Suprapubic skin (tissue), 4 donors: ENCODE data around the gene BTF3. TPM values are rescaled to one million over a fixed set of nuclear protein-coding genes. Genes with fewer than 3 reads are reported as not detected.
"Not testable (repeated sequence)": the region's sequence is repeated elsewhere in the genome, so short reads cannot be mapped to it uniquely, and the experiment has no call there.

Experiments
- DNase-seq, 2 donors: peaks; one replicate each; pipeline ENCODE4 v3.0.0-alpha.2; 2019; ENCODE audit warnings: low spot score in 2 of 2
- H3K27ac ChIP-seq: fragments of 200-600 bp; sonication (generic); one replicate; pipeline ENCODE4 v1.5.1; 2019
- H3K27me3 ChIP-seq: fragments of 200-600 bp; sonication (generic); one replicate; pipeline ENCODE4 v1.5.1; 2019
- H3K36me3 ChIP-seq: fragments of 200-600 bp; sonication (generic); one replicate; pipeline ENCODE4 v1.5.1; 2019
- H3K4me1 ChIP-seq: fragments of 200-600 bp; sonication (generic); one replicate; pipeline ENCODE4 v1.5.1; 2019
- H3K4me3 ChIP-seq: fragments of 200-600 bp; sonication (generic); one replicate; pipeline ENCODE4 v1.5.1; 2019; ENCODE audit warnings: mild to moderate bottlenecking
- H3K9me3 ChIP-seq: fragments of 200-600 bp; sonication (generic); one replicate; pipeline ENCODE4 v1.5.1; 2019
- EP300 ChIP-seq: sonication (generic); formaldehyde crosslinking; IDR thresholded peaks from one replicate; pipeline ENCODE4 v1.6.1; 2017; ENCODE audit warnings: antibody characterized with exemption
- POLR2A ChIP-seq, 2 donors: fragments of 450-650 bp; IDR thresholded peaks; one replicate each; pipeline ENCODE4 v1.6.1; 2017; ENCODE audit warnings: antibody characterized with exemption in 2 of 2, mild to moderate bottlenecking in 2 of 2, moderate library complexity in 2 of 2
- POLR2AphosphoS5 ChIP-seq, 3 donors: sonication (generic); formaldehyde crosslinking; IDR thresholded peaks; one replicate each; pipeline ENCODE4 v1.6.1; 2017; ENCODE audit warnings: antibody characterized with exemption in 3 of 3
- WGBS: methylation state at CpG from one replicate; pipeline ENCODE4 v1.1.5; 2018; 5-methylcytosine and 5-hydroxymethylcytosine counted together
- total RNA-seq, 4 donors: library from RNA; depleted of rRNA; stranded (reverse); fragments of >200 nt; gene quantifications; one replicate each; pipeline ENCODE4 v1.1.0, GENCODE V29; 2016
- TF ChIP-seq, protein P1 (sequence below), 2 donors: fragments of 200-600 bp in 1 of 2; fragments of 450-650 bp in 1 of 2; sonication (generic) in 1 of 2; IDR thresholded peaks; one replicate each; pipeline ENCODE4 v1.5.1; 2016 to 2019; ENCODE audit warnings: antibody characterized with exemption in 2 of 2, mild to moderate bottlenecking in 1 of 2, moderate library complexity in 1 of 2

Gene BTF3
- total RNA-seq, 4 donors from 2014 or later: 473 to 851 (median 620) TPM

DNA sequence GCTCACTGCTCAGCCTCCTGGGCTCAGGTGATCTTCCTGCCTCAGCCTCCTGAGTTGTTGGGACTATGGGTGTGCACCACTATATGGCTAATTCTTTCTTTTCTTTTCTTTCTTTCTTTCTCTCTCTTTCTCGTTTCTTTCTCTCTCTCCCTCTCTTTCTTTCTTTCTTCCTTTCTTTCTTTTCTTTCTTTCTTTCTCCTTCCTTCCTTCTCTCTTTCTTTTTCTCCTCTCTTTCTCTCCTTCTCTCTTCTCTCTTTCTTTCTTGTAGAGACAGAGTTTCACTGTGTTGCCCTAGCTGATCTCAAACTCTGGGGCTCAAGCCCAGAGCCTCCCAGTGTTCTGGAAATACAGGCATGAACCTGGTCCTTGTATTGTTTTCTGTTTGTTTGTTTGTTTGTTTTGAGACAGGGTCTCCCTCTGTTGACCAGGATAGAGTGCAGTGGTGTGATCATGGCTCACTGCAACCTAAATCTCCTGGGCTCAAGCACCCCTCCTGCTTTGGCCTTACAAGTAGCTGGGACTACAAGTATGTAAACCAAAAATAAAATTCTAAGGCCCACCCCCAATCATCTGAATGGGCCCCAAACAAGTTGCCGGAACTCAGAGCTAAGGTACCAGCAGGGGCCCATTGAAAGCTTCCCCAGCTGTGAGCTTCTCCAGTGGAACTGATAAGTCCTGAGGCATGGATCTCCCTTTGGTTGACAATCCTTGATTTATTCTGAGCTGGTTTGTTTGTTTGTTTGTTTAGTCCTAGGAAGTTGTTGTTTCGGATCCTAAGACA lies 11.9 kb upstream of the BTF3 start:
- H3K36me3 ChIP-seq: no peaks in the 10 kb centered on the region
- no peaks in the 10 kb centered on the region for H3K27me3 ChIP-seq
- no peak for DNase-seq
- 71% methylated on average over 3 of the region's 3 CpGs for WGBS
- no peaks in the 10 kb centered on the region for H3K9me3 ChIP-seq
- H3K4me1 ChIP-seq: no peaks in the 10 kb centered on the region
- H3K4me3 ChIP-seq: no peak overlapping the region
- no peak overlapping the region for H3K27ac ChIP-seq
- TF ChIP-seq EP300 (no peak), POLR2A (IDR thresholded peaks at IDR 0.05) (no peak), POLR2AphosphoS5 (IDR thresholded peaks at IDR 0.05) (no peak)
- TF ChIP-seq, protein P1, sequence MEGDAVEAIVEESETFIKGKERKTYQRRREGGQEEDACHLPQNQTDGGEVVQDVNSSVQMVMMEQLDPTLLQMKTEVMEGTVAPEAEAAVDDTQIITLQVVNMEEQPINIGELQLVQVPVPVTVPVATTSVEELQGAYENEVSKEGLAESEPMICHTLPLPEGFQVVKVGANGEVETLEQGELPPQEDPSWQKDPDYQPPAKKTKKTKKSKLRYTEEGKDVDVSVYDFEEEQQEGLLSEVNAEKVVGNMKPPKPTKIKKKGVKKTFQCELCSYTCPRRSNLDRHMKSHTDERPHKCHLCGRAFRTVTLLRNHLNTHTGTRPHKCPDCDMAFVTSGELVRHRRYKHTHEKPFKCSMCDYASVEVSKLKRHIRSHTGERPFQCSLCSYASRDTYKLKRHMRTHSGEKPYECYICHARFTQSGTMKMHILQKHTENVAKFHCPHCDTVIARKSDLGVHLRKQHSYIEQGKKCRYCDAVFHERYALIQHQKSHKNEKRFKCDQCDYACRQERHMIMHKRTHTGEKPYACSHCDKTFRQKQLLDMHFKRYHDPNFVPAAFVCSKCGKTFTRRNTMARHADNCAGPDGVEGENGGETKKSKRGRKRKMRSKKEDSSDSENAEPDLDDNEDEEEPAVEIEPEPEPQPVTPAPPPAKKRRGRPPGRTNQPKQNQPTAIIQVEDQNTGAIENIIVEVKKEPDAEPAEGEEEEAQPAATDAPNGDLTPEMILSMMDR (IDR thresholded peaks at IDR 0.05): no peak

DNA sequence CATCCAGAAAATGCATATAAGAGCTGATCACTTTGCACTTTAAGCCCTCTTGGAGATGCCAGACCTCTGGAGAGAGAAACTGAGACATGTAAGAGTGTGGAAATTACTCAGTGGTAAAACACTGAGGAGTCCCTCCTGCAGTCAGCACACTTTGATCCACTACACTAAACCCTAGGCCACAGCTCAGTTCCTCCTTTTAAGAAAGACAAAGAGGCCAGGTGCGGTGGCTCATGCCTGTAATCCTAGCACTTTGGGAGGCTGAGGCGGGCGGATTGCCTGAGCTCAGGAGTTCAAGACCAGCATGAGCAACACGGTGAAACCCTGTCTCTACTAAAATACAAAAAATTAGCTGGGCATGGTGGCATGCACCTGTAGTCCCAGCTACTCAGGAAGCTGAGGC lies 11.0 kb upstream of the BTF3 start:
- 64% methylated on average over 4 of the region's 4 CpGs for WGBS
- not testable (repeated sequence) for H3K36me3 ChIP-seq, H3K4me3 ChIP-seq, DNase-seq, H3K27ac ChIP-seq, H3K9me3 ChIP-seq, H3K27me3 ChIP-seq, H3K4me1 ChIP-seq

GRCh38 chr5:73487815-73488214 lies 10.4 kb upstream of the BTF3 start:
- TF ChIP-seq, protein P1 (IDR thresholded peaks at IDR 0.05): no peak
- no peak for TF ChIP-seq EP300
- no peak for TF ChIP-seq POLR2AphosphoS5 (IDR thresholded peaks at IDR 0.05)
- TF ChIP-seq POLR2A (IDR thresholded peaks at IDR 0.05): no peak
- no peak for DNase-seq
- no peaks in the 10 kb centered on the region for H3K36me3 ChIP-seq
- no peaks in the 10 kb centered on the region for H3K9me3 ChIP-seq
- no peaks in the 10 kb centered on the region for H3K27me3 ChIP-seq
- 75% methylated on average over 4 of the region's 4 CpGs for WGBS
- no peak overlapping the region for H3K27ac ChIP-seq
- no peak overlapping the region for H3K4me3 ChIP-seq
- no peaks in the 10 kb centered on the region for H3K4me1 ChIP-seq

DNA sequence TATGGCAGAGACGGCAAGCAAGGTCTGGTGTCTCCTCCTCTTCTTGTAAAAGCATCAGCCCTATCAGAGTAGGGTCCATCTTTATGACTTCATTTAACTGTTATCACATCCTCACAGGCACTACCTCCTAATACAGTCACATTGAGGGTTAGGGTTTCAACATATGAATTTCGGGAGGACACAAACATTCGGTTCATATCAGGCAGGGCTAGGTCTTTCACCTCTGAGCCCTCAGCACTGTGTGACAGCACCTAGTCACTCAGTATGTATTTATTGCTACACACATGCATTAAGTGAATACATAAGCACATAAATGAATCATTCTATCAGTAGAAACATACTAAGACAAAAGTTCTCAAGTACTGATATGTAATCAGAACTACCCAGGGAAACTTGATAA lies 9.4 kb upstream of the BTF3 start:
- H3K36me3 ChIP-seq: no peaks in the 10 kb centered on the region
- DNase-seq: no peak
- 88% methylated on average over 3 of the region's 3 CpGs for WGBS
- no peak overlapping the region for H3K4me3 ChIP-seq
- TF ChIP-seq, protein P1 (IDR thresholded peaks at IDR 0.05): no peak
- TF ChIP-seq POLR2A (IDR thresholded peaks at IDR 0.05): no peak
- no peaks in the 10 kb centered on the region for H3K27me3 ChIP-seq
- no peaks in the 10 kb centered on the region for H3K9me3 ChIP-seq
- no peak overlapping the region for H3K27ac ChIP-seq
- no peaks in the 10 kb centered on the region for H3K4me1 ChIP-seq

- Histone ChIP-seq H3K27ac (no peak overlapping the region), H3K4me1 (no peaks in the 10 kb centered on the region), H3K27me3 (no peaks in the 10 kb centered on the region), H3K36me3 (no peaks in the 10 kb centered on the region), H3K4me3 (no peak overlapping the region), H3K9me3 (no peaks in the 10 kb centered on the region)
- no peak for TF ChIP-seq EP300
- TF ChIP-seq, protein P1 (IDR thresholded peaks at IDR 0.05): no peak
- no peak for TF ChIP-seq POLR2AphosphoS5 (IDR thresholded peaks at IDR 0.05)
- TF ChIP-seq POLR2A (IDR thresholded peaks at IDR 0.05): no peak
- no peak for DNase-seq
- 91% methylated on average over 2 of the region's 2 CpGs for WGBS
Observed at GRCh38 chr5:73490088-73490487, 8.2 kb upstream of the BTF3 start.

GRCh38 chr5:73491155-73491554 lies 7.1 kb upstream of the BTF3 start:
- WGBS: 97% methylated on average over 1 of the region's 1 CpG
- Histone ChIP-seq H3K27ac (no peak overlapping the region), H3K36me3 (no peaks in the 10 kb centered on the region), H3K4me1 (no peaks in the 10 kb centered on the region), H3K9me3 (no peaks in the 10 kb centered on the region), H3K27me3 (no peaks in the 10 kb centered on the region), H3K4me3 (no peak overlapping the region)
- no peak for DNase-seq
- TF ChIP-seq POLR2AphosphoS5 (IDR thresholded peaks at IDR 0.05): no peak
- TF ChIP-seq, protein P1 (IDR thresholded peaks at IDR 0.05): no peak
- no peak for TF ChIP-seq EP300
- no peak for TF ChIP-seq POLR2A (IDR thresholded peaks at IDR 0.05)
